HG02885 (cell line): Measurements from ENCODE around the gene PLEKHN1.
A peak's percentile ranks its signal among the peaks of the same experiment; 100 is the strongest.

Source experiments
- ATAC-seq: cut with Tn5 transposase; IDR thresholded peaks from one replicate; pipeline ENCODE4 v1.9.1; 2021; ENCODE audit warnings: mild to moderate bottlenecking; ENCODE audit not compliant: unreplicated experiment, poor library complexity

Gene PLEKHN1

GRCh38 chr1:958823-959730 lies 7.2 kb upstream of the PLEKHN1 start, which contains the start of gene NOC2L:
TSS of gene NOC2L (minus strand) at chr1:959256. CDS start at chr1:959240, 16 bp downstream.
- peak; percentile 73 for ATAC-seq

- ATAC-seq, result no peak
Observed at GRCh38 chr1:959731-960362, 6.4 kb upstream of the PLEKHN1 start.

DNA sequence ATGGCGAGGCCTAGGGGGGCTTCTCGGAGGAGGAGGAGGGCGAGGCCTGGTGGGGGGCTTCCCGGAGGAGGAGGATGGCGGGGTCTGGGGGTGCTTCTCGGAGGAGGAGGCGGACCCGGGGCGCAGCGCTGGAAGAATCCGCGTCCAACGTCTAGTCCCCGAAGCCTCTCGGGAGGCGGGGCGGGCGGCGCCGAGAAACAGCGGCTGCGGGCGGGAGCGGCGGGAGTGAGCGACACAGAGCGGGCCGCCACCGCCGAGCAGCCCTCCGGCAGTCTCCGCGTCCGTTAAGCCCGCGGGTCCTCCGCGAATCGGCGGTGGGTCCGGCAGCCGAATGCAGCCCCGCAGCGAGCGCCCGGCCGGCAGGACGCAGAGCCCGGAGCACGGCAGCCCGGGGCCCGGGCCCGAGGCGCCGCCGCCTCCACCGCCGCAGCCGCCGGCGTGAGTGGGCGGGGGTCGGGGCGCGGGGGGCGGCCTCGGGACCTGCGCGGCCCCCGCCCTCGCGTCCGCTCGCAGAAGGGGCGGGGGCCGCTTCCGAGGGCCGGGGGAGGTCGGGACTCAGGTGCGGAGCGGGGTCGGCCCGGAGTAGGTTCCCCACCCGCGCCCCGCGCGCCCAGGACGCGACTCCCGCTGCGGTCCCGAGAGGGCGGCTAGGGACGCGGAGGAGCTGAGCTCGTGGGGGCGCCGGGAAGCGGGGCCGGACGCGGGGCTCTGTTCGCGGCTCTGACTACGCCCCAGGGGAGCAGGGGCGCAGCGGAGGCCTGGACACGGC lies 5.7 kb upstream of the PLEKHN1 start, which contains the start of gene KLHL17:
Gene KLHL17, plus strand, starts transcription at position 222 of the 769 bp plus-strand sequence. Its CDS starts 110 bp downstream, at position 332.
- peak; percentile 59 for ATAC-seq

GRCh38 chr1:961132-961669 lies 5.1 kb upstream of the PLEKHN1 start:
- no peak for ATAC-seq

DNA sequence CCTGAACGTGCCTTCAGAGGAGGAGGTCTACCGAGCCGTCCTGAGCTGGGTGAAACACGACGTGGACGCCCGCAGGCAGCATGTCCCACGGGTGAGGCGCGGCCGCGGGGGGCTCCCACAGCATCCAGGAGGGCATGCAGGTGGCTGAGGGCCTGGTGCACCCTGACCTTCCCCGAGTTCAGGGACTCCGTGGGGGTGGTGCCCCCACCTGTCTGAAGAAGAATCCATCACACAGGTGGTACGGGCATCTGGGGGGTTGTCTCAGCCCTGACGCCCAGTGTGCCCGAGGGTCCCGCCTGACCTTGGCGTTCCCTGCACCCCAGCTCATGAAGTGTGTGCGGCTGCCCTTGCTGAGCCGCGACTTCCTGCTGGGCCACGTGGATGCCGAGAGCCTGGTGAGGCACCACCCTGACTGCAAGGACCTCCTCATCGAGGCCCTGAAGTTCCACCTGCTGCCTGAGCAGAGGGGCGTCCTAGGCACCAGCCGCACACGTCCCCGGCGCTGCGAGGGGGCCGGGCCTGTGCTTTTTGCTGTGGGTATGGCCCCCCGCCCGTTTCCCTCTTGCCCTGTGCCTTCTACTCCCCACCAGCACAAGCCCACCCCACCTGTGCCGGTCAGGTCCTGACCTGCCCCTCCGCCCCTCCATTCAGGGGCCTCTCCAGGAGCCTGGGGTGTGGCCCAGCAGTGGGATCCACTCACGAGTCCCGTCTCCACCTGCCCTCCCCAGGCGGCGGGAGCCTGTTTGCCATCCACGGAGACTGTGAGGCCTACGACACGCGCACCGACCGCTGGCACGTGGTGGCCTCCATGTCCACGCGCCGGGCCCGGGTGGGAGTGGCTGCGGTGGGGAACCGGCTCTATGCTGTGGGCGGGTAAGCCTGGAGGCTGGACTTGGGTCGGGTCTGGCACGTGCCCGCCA lies 3.6 kb upstream of the PLEKHN1 start:
- ATAC-seq, result no peak

GRCh38 chr1:963301-963651 lies 3.0 kb upstream of the PLEKHN1 start:
- ATAC-seq, result no peak

- no peak for ATAC-seq
Observed at GRCh38 chr1:963746-964525, 2.3 kb upstream of the PLEKHN1 start.

DNA sequence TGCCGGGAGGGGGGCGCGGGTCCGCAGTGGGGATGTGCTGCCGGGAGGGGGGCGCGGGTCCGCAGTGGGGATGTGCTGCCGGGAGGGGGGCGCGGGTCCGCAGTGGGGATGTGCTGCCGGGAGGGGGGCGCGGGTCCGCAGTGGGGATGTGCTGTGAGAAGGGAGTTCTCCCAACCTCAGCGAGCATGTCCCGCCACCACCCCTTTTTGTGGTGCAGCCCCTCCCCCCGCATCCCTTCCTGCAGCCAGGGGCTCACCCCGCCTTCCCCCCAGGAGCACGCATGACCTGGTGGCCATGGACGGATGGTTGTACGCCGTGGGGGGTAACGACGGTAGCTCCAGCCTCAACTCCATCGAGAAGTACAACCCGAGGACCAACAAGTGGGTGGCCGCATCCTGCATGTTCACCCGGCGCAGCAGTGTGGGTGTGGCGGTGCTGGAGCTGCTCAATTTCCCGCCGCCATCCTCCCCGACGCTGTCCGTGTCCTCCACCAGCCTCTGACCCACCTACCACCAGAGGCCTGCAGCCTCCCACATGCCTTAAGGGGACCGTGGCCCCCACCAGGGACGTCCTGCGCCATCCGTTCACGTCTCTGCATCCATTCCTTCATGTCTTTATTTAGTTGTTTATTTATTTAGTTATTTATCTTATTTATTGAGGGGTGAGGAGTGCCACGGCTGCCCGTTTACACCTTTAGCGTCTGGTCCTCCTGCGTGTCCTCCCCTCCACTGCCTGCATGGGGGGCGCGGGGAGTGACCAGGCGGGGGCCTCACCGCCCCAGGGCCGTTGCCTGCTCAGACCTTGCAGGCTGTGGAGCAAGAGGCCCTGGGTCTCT lies 1.4 kb upstream of the PLEKHN1 start:
- ATAC-seq, result no peak

- no peak for ATAC-seq
Observed at GRCh38 chr1:965526-966134, 652 bp upstream of the PLEKHN1 start.

DNA sequence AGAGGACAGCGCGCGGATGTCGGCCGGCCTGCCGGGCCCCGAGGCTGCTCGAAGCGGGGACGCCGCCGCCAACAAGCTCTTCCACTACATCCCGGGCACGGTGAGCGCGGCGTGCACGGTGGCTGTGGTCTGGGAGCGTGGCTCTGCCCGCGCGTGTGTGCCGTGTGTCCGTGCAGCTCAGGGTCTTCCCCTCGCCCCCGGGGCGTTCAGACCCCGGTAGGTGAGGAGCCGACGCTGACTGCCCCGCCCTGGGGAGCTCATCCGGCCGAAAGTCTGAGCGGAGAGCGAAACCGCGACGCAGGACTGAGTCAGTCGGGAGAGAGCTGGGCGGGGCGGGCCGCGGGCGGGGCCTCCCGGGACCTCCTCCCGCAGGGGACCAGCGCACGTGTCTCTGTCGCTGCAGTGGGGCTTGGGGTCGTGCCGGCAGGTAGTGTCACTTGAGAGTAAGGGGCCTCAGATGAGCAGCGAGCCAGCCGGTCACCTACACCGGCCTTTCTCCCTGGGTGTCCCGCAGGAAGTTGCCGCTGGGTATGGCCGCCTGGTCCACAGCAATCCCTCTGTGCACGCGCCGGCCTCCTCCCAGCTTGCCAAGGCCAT lies 520 bp downstream of the PLEKHN1 start:
- peak; percentile 69 for ATAC-seq

- ATAC-seq, result no peak
Observed at GRCh38 chr1:967466-968343, 1.4 kb downstream of the PLEKHN1 start.

DNA sequence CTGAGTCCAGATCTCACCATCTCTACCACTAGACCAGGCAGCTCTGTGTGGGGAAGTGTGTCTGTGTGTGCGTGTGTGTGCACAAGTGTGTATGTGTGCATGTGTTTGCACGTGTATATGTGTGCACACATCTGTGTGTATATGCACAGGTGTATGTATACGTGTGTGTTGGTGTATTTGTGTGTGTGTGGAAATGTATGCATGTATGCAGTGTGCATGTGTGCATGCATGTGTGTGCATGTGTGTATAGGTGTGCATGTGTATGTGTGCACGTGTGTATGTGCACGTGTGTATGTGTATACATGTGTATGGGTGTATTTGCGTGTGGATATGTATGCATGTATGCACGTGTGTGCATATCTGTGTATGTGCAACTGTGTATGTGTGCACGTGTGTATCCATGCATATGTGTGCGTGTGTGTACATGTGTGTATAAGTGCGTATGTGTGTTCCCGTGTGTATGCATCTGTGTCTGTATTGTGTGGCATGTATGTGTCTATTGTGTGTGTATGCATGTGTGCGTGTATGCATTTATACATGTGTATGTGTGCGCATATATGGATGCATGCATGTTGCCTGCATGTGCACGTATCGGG lies 3.1 kb downstream of the PLEKHN1 start:
- no peak for ATAC-seq

- ATAC-seq, result no peak
Observed at GRCh38 chr1:970242-970972, 4.1 kb downstream of the PLEKHN1 start.

DNA sequence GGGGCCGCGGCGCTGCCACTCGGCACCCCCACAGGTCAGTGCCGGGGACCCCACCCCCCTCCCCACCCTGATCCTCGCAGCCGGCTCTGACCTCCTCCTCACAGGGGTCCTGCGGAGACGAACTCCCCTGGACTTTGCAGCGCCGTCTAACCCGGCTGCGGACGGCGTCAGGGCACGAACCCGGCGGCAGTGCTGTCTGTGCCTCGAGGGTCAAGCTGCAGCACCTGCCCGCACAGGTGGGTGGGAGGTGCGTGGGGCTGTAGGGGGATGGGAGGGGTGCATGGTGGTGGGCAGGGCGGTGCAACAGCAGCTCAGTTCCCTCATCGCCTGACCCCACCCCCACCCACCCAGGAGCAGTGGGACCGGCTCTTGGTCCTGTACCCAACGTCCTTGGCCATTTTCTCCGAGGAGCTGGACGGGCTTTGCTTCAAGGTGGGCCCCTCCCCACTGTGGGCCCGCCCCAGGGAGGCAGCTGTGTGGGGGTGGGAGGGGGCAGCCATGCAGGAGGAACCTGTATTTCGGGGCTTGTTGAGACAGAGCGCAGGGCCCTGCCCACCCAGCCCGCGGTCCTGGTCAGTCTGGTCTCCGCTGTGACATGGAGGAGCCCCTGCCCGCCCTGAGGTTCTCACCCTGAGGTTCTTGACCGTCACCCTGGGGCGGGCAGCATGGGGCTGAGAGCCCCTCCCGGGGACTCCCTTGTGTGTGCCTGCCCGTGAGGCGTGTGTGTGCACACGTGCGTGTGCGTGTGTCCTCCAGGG lies 4.9 kb downstream of the PLEKHN1 start:
- no peak for ATAC-seq
